Cardiac muscle cell (in vitro differentiated cells and primary cell): ENCODE results near the gene GUCY1A1. TPM values are rescaled to one million over a fixed set of nuclear protein-coding genes. Genes with fewer than 3 reads are reported as not detected.

ENCODE experiments used
- DNase-seq, 2 donors: peaks; one replicate each; pipeline versions ENCODE4 v3.0.0 to v3.0.0-alpha.2; 2010 to 2017; ENCODE audit warnings: low read depth in 1 of 2, low spot score in 1 of 2
- H3K27ac ChIP-seq: fragments of 200-600 bp; sonication (generic); 2 replicates; pipeline ENCODE4 v1.5.1; 2016
- H3K27me3 ChIP-seq: fragments of 200-600 bp; sonication (generic); 2 replicates; pipeline ENCODE4 v1.6.0; 2016; ENCODE audit warnings: control low read depth
- H3K36me3 ChIP-seq: fragments of 200-600 bp; sonication (generic); 2 replicates; pipeline ENCODE4 v1.5.1; 2016; ENCODE audit warnings: control low read depth
- H3K4me1 ChIP-seq: fragments of 200-600 bp; sonication (generic); 2 replicates; pipeline ENCODE4 v1.8.1; 2017; ENCODE audit warnings: low read depth, mild to moderate bottlenecking, mixed run types
- H3K4me3 ChIP-seq: fragments of 200-600 bp; sonication (generic); 2 replicates; pipeline ENCODE4 v1.5.1; 2016; ENCODE audit warnings: mild to moderate bottlenecking
- H3K9me3 ChIP-seq: fragments of 200-600 bp; sonication (generic); 2 replicates; pipeline ENCODE4 v1.5.1; 2017; ENCODE audit warnings: low read depth, mild to moderate bottlenecking, control low read depth
- CTCF ChIP-seq: IDR thresholded peaks from 2 replicates; pipeline ENCODE4 v1.5.1; 2012; ENCODE audit warnings: low read depth, mild to moderate bottlenecking, low read length
- polyA plus RNA-seq: library from polyadenylated mRNA; unstranded; fragments of >200 nt; fragmentation: Nextera tagmentation; extraction: Ambion mirVana; gene quantifications from 2 replicates; pipeline ENCODE4 v1.2.1, GENCODE V29; 2016
- total RNA-seq: library from RNA; depleted of rRNA; stranded (reverse); fragments of >200 nt; gene quantifications from 2 replicates; pipeline ENCODE4 v1.2.3, GENCODE V29; 2016

Gene GUCY1A1
- total and polyA plus RNA-seq, 2 experiments from 2014 or later = 92.9 to 123 TPM

DNA sequence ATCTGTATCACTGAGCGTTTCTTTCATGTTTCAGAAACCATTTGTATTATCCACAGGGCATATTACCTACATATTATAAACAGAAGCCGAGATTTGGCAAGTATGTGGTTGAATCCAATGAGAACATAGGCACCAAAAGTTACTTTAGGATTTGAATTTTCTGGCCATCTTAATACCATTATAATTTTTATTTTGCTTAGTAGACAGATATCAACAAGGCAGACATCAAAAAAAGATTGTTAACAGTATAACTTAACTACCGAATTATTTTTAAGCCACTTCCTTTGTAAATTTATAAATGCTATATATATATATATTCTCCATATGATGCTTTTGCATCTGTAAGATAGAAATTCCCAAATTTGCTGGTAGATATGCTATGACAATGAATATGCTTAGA lies 94.4 kb downstream of the GUCY1A1 start:
- H3K27me3 ChIP-seq = no peaks in the 10 kb centered on the region
- H3K27ac ChIP-seq = no peak overlapping the region
- no peaks in the 10 kb centered on the region for H3K36me3 ChIP-seq
- no peak for TF ChIP-seq CTCF
- H3K4me3 ChIP-seq = no peak overlapping the region
- H3K4me1 ChIP-seq = peaks cover 10% of the 10 kb centered on the region
- H3K9me3 ChIP-seq = no peaks in the 10 kb centered on the region
- DNase-seq = no peak

GRCh38 chr4:155761916-155762315 lies 95.3 kb downstream of the GUCY1A1 start:
- Histone ChIP-seq H3K4me1 (peaks cover 10% of the 10 kb centered on the region), H3K27me3 (no peaks in the 10 kb centered on the region), H3K27ac (no peak overlapping the region), H3K4me3 (no peak overlapping the region), H3K9me3 (no peaks in the 10 kb centered on the region), H3K36me3 (no peaks in the 10 kb centered on the region)
- TF ChIP-seq CTCF = no peak
- DNase-seq = no peak

GRCh38 chr4:155762334-155762733 lies 95.7 kb downstream of the GUCY1A1 start:
- no peak overlapping the region for H3K27ac ChIP-seq
- no peak overlapping the region for H3K4me3 ChIP-seq
- no peaks in the 10 kb centered on the region for H3K36me3 ChIP-seq
- H3K4me1 ChIP-seq = peaks cover 10% of the 10 kb centered on the region
- H3K27me3 ChIP-seq = no peaks in the 10 kb centered on the region
- no peaks in the 10 kb centered on the region for H3K9me3 ChIP-seq
- DNase-seq = no peak
- TF ChIP-seq CTCF = no peak

DNA sequence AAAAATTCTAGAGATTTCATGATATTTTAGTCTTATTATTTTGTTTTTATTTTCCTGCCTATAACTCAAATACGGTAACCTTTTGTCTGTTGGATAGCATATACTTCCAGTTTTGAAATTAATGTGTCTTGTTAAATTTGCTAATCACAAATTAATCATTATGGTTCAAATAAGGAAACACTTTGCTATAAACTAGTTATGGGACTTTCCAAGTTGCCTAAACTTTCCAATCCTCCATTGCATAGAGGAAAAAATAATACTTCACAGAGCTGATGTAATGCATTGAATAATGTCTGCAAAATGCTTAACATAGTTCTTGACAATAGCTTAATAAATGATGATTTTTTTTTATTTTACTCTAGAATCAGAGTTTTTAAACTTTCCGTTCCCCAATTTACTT lies 96.9 kb downstream of the GUCY1A1 start:
- H3K27me3 ChIP-seq = no peaks in the 10 kb centered on the region
- H3K4me3 ChIP-seq = no peak overlapping the region
- peaks cover 4% of the 10 kb centered on the region for H3K4me1 ChIP-seq
- H3K9me3 ChIP-seq = no peaks in the 10 kb centered on the region
- H3K36me3 ChIP-seq = no peaks in the 10 kb centered on the region
- DNase-seq = no peak
- H3K27ac ChIP-seq = no peak overlapping the region
- no peak for TF ChIP-seq CTCF

DNA sequence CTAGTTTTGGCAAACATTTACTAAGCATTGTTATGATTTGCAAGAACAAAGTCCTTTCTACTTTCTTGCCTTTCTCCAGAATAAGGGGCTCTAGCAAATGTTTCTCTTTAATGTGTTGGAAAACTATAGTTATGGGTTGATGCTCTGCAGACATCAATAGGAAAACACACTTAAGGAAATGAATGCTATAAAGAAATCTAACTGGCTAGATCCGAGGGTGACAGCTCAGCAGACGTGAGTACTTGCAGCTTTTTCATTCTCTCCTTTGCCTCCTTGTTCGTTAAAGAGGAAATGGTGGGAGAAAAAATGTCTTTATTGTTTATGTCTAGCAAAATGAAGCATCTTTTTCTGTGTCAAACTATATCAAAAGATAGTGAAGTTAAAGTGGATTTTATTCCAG lies 98.5 kb downstream of the GUCY1A1 start:
- DNase-seq = no peak
- Histone ChIP-seq H3K36me3 (no peaks in the 10 kb centered on the region), H3K4me1 (peaks cover under 1% of the 10 kb centered on the region), H3K27me3 (no peaks in the 10 kb centered on the region), H3K9me3 (no peaks in the 10 kb centered on the region), H3K27ac (no peak overlapping the region), H3K4me3 (no peak overlapping the region)
- no peak for TF ChIP-seq CTCF

DNA sequence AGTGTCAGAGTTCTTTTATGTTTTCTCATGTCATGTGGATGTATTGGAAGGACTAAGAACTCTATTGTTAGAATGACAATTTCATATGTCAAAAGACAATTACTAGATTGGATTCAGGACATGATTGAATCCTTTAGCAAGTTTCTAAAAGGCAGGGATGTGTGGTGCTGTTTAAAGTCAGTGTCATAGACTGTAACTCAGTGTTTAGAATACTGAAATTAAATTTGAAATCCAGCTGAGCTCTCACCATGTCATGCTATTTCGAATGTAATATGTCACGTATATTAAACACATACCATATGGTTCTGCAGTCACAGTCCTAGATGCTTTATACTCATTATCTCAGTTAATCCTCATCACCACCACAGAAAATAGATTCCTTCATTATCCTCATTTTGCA lies 100.0 kb downstream of the GUCY1A1 start:
- TF ChIP-seq CTCF = no peak
- Histone ChIP-seq H3K27me3 (no peaks in the 10 kb centered on the region), H3K27ac (no peak overlapping the region), H3K4me3 (no peak overlapping the region), H3K36me3 (no peaks in the 10 kb centered on the region), H3K4me1 (no peaks in the 10 kb centered on the region), H3K9me3 (no peaks in the 10 kb centered on the region)
- no peak for DNase-seq
